WI38 (cell line): ENCODE results near the gene XPO5.

ENCODE experiments used
- H3K4me3 ChIP-seq: 2 replicates; pipeline ENCODE4 v1.5.1; 2011; ENCODE audit warnings: low read depth, mild to moderate bottlenecking, control low read depth, low read length
- CTCF ChIP-seq: IDR thresholded peaks from 2 replicates; pipeline ENCODE4 v1.5.1; 2012; ENCODE audit warnings: low read depth, mild to moderate bottlenecking, control low read depth, low read length

The XPO5 gene

GRCh38 chr6:43494766-43495165 is 81.1 kb downstream of the XPO5 start:
- H3K4me3 ChIP-seq, result no peak overlapping the region
- TF ChIP-seq CTCF, result no peak

GRCh38 chr6:43494321-43494720 is 81.5 kb downstream of the XPO5 start:
- TF ChIP-seq CTCF, result no peak
- no peak overlapping the region for H3K4me3 ChIP-seq

DNA sequence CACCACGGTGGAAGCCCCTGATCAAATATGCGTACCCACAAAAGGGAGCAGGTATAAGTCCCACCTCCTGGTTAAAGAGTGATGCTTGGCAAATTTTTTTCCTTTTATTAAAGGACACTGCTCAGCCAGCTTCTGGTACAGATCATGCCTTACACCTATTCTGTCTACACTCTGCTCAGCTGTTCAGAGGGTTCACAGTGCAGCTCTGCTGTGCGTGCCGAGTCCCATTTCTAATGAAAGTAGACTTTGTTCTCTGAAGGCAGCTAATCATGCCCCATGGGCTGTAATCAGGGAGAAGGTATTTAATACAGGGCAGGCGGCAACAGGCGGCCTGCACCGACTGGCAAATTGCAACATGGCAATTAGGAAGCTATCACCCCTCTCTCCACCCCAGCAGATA is 82.0 kb downstream of the XPO5 start:
- no peak overlapping the region for H3K4me3 ChIP-seq

GRCh38 chr6:43493230-43493629 is 82.6 kb downstream of the XPO5 start:
- no peak overlapping the region for H3K4me3 ChIP-seq
- no peak for TF ChIP-seq CTCF

More for the DNA sequence above, 82.0 kb downstream of the XPO5 start:
- no peak for TF ChIP-seq CTCF

DNA sequence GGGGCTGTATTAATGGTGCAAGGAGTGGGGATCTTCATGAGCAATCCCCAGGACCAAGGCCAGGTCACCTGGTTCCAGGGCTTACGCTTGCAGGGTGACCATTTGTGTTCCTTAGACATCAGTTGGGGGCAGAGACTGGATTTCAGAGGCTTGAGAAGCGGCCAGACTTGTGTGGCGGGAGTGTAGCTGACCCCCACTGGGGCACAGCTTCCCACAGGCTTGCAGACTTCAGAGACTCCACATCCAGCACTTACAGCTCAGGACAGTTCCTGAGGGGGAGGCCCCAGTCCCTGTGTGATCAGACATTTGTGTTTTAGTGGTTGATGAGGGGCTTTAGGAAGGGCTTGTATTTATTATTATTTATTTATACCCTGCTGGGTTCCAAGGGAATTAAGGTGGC is 83.2 kb downstream of the XPO5 start:
- no peak for TF ChIP-seq CTCF
- no peak overlapping the region for H3K4me3 ChIP-seq

- TF ChIP-seq CTCF, result no peak
- no peak overlapping the region for H3K4me3 ChIP-seq
These were observed 83.8 kb downstream of the XPO5 start for GRCh38 chr6:43491750-43492661.

GRCh38 chr6:43490523-43490939 is 85.3 kb downstream of the XPO5 start:
- H3K4me3 ChIP-seq, result no peak overlapping the region
- TF ChIP-seq CTCF, result no peak
